ENCODE results near the gene TPP1.

The TPP1 gene

GRCh38 chr11:6627762-6628241 is 8.6 kb upstream of the TPP1 start:
- no peak for DNase-seq (ENCODE audit: low read depth)

- no peak for DNase-seq (ENCODE audit: low read depth)
These were observed 7.9 kb upstream of the TPP1 start for GRCh38 chr11:6626971-6627761.

DNA sequence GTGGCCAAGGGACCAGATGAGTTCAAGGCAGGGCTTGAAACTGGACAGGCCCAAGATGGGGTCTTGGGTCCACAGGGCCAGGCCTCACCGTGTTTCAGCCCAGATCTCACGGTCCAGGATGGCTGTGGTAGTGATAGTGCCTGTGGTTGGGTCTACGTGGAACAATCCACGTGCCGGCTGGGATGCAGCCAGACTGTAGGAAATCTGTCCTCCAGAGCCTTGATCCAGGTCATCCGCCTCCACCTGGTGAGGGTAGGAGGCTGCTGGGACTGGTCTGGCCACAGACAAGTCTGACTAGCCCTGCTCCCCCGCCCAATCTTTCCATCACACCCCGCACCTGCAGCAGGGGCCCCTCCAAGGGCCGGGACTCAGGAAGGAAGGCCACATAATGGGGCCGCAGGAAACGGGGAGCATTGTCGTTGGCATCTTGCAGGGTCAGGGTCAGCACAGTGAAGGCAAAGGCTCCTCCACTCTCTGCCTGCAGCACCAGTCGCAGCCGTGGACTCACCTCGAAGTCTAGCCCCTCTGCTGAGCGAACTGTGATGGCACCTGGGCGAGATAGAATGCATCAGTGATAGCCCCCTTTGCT is 6.7 kb upstream of the TPP1 start:
- DNase-seq (ENCODE audit: low read depth) = no peak

DNA sequence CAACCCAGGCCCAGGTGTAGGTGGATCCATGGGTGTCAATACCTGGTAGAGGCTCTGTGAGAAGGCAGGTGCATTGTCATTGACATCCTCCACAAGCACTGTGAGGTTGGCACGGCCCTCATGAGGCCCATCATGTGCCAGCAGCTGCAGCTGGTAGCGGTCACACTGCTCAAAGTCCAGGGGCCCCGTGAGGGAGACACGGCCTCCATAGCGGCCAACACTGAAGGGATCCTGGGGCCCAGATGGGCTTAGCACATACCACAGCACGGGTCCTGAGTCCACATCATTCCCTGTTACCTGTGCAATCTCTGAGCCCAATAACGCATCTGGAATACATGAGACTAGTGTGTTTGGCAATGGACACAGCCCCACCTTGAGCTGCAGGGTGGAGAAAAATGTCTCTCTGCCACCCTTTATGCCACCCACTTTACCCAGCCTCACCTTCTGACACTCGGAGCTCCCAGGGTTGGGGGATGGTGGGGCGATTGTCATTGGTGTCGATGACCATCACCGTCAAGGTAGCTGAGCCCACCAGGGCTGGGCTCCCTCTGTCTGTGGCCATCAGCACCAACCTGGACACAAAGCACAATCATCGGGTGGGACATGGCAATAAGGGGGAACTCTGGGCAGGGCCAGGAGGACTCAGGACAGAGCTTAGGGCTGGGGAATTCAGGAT is 6.1 kb upstream of the TPP1 start:
- DNase-seq (ENCODE audit: low read depth) = no peak

GRCh38 chr11:6623391-6624363 is 4.5 kb upstream of the TPP1 start:
- DNase-seq (ENCODE audit: low read depth) = no peak

- peak; percentile 33 for DNase-seq (ENCODE audit: low read depth)
These were observed 3.3 kb upstream of the TPP1 start for GRCh38 chr11:6622261-6623171.

DNA sequence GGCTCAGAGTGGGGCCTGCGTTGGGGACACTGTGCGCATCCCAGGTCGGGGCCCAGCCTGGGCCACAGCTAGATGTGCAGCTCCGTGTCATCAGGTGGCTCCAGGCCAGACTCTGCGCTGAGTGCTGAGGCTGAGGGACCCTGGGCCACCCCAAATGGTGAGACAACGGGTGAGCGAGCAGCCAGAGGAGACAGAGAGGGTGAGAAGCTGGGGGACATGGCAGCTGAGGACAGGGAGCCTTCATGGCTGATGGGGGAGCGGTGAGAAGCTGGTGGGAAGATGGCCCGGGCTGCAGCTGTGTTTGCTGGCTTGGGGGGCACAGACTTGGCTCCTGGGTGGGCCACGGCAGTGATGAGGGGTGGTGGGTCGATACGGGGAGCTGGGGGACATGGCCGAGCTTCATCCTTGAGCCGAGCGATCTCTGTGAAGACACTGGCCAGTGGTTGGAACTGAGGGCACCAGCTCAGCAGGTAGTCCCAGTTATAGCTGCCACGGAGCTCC is 2.5 kb upstream of the TPP1 start:
- DNase-seq (ENCODE audit: low read depth) = no peak

GRCh38 chr11:6620636-6621035 is 1.4 kb upstream of the TPP1 start:
- DNase-seq (ENCODE audit: low read depth) = no peak

DNA sequence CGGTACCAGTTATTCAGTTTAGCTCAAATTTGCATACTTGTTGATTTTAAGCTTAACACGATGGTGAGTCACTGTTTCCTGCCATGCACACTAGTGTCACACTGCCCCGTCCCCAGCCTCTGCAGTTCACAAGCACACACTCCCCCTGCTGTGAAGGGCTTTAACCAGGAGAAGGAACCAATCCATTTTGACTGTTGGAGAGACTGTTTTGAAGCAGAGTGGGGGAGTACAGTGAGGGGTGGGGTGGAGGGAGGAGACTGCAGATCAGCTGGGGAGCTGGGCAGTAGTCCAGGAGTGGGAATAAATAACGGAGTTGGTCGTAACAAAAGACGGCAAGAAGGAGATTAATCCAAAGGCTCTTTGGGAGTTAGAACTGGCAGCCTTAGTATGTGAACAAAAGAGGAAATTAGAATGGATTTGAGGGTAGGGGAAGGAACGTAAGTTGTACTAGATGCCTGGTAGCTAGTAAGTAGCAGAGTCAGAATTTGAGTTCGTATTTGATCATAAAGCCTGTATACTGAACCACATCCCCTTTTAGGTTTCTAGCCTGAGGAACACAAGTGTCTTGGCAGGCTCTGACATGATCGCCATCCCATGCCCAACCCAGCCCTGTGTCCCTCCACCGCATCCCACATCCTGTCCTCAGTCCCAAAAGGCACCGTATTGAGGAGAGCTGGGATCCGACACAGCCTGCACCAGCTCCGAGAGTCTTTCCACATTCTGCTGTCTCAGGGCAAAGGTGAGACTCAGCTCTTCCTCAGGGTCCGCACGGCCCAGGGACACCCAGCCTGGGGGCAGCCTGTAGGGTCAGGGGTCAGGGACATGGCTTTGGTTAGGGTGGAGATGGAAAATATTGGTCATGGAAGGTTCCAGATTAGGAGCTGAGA is 862 bp downstream of the TPP1 start:
- DNase-seq (ENCODE audit: low read depth) = peak; percentile 79

DNA sequence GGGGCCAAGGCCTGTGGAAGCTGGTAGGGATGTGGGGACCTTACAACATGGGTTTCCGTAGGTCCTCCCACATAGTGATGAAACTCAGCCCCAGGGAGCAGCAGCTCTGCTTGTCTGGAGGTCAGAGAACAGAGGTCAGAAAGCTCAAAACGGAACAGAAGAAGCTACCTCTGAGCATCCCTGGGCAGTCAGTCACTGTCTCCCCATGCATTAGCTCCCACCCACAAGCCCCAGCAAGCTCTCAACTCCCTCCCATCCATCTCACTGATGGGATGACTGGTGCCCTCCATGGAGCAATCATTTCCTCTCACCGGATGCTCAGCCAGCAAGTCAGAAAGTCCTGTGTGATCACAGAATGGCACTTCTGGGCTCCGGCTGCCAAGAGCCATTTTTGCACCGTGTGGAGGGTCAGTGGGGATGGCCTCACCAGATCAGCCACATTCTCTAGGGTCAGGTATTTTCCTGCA is 1.9 kb downstream of the TPP1 start:
- peak; percentile 81 for DNase-seq (ENCODE audit: low read depth)

DNA sequence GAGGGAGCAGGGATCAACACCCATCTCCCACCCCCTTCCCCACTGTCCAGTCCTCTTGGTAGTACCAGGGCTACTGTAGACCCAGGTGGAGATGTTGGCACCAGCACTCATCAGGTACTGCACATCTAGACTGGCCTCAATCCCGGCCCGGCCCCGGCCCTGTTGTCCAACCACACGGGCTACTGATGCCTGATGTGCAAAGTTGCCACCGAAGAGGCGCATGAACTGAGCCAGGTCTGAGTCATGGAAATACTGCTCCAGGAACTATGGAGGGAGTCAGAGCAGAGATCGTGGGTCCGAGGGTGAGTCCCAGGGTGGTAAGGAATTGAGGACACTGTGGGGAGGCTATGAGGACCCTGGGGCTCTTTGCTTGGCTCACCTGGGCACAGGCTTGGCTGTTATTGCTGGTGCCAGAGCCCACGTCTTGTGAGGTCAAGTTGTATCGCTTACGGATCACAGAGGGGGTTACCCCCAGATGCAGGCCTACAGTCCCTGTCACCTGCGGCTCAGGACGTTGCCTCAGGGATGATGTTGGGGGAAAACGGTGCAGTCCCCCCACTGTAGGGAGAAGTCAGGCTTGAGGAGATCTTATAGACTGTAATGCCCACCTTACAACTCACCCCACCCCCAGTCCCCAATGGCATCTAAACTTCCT is 2.5 kb downstream of the TPP1 start:
- DNase-seq (ENCODE audit: low read depth) = peak; percentile 65

- peak; percentile 85 for DNase-seq (ENCODE audit: low read depth)
These were observed 3.2 kb downstream of the TPP1 start for GRCh38 chr11:6615882-6616585.

GRCh38 chr11:6615046-6615445 is 4.2 kb downstream of the TPP1 start:
- no peak for DNase-seq (ENCODE audit: low read depth)

DNA sequence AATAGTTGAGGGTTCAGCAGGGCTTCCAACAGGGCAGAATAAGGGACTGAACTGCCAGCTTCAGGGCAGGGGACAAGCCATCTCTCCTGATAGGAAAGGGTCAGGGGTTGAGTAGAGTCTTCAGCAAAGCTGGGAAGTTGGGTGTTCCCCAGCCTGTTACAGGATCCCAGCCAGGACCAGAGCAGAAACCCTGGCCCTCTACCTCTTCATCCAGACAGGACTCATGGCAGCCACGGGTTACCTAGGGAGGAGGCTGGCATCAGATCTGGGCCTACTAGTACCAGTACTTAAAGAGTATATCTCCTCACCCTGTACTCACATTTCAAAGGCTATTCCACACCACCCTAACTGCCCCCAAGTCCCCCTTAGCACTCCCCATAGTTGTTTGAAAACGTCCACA is 4.8 kb downstream of the TPP1 start:
- no peak for DNase-seq (ENCODE audit: low read depth)

- no peak for DNase-seq (ENCODE audit: low read depth)
These were observed 5.7 kb downstream of the TPP1 start for GRCh38 chr11:6613496-6613895.

- DNase-seq (ENCODE audit: low read depth) = peak; percentile 98
These were observed 6.8 kb downstream of the TPP1 start, which contains the start of gene TAF10 for GRCh38 chr11:6612213-6613041. Gene TAF10, minus strand, starts transcription at chr11:6612216. Its CDS starts 27 bp downstream, at chr11:6612189.

GRCh38 chr11:6611963-6612212 is 7.3 kb downstream of the TPP1 start:
- no peak for DNase-seq (ENCODE audit: low read depth)
